RPMI8226 (cell line): ENCODE measurements around the gene CLTC.

Experiments used
- DNase-seq: peaks from one replicate; pipeline ENCODE4 v3.0.0-alpha.2; 2015

CLTC gene

GRCh38 chr17:59730268-59730834, 110.7 kb downstream of the CLTC start:
- no peak for DNase-seq

- no peak for DNase-seq
Observed at GRCh38 chr17:59733697-59734096, 114.0 kb downstream of the CLTC start.

GRCh38 chr17:59734226-59734625, 114.5 kb downstream of the CLTC start:
- DNase-seq = no peak

- no peak for DNase-seq
Observed at GRCh38 chr17:59737324-59737723, 117.6 kb downstream of the CLTC start.

- no peak for DNase-seq
Observed at GRCh38 chr17:59743842-59744241, 124.1 kb downstream of the CLTC start.

GRCh38 chr17:59745040-59745439, 125.3 kb downstream of the CLTC start:
- DNase-seq = no peak
